Endometrium (tissue), 2 donors: Measurements from ENCODE around the gene TLL1.

Experiments used
- FAIRE-seq: peaks from 2 replicates; lab custom pipeline; 2012; peaks lifted over from hg19 to GRCh38; lab: Jason Lieb, UNC
- donor health status: control.
- donor health status: control.

The TLL1 gene

GRCh38 chr4:165872461-165873297 lies at the start of gene TLL1:
Gene TLL1, plus strand, starts transcription at chr4:165873237. Its CDS starts 668 bp downstream, at chr4:165873905.
- FAIRE-seq: no peak

GRCh38 chr4:165826166-165826565 lies 46.9 kb upstream of the TLL1 start:
- FAIRE-seq: no peak

GRCh38 chr4:165827018-165827417 lies 46.0 kb upstream of the TLL1 start:
- FAIRE-seq: no peak

GRCh38 chr4:165828928-165829327 lies 44.1 kb upstream of the TLL1 start:
- FAIRE-seq: no peak

- FAIRE-seq: no peak
Measured at GRCh38 chr4:165834116-165834515, 38.9 kb upstream of the TLL1 start.

- no peak for FAIRE-seq
Measured at GRCh38 chr4:165838575-165838974, 34.5 kb upstream of the TLL1 start.

- no peak for FAIRE-seq
Measured at GRCh38 chr4:165839615-165840333, 33.3 kb upstream of the TLL1 start.

- no peak for FAIRE-seq
Measured at GRCh38 chr4:165842684-165843083, 30.4 kb upstream of the TLL1 start.

GRCh38 chr4:165844161-165844560 lies 28.9 kb upstream of the TLL1 start:
- no peak for FAIRE-seq

- no peak for FAIRE-seq
Measured at GRCh38 chr4:165851256-165851655, 21.8 kb upstream of the TLL1 start.

GRCh38 chr4:165855191-165855590 lies 17.8 kb upstream of the TLL1 start:
- FAIRE-seq: no peak

- no peak for FAIRE-seq
Measured at GRCh38 chr4:165861363-165861762, 11.7 kb upstream of the TLL1 start.

- FAIRE-seq: no peak
Measured at GRCh38 chr4:165864271-165864670, 8.8 kb upstream of the TLL1 start.

- FAIRE-seq: no peak
Measured at GRCh38 chr4:165866019-165866650, 6.9 kb upstream of the TLL1 start.

GRCh38 chr4:165867961-165868360 lies 5.1 kb upstream of the TLL1 start:
- no peak for FAIRE-seq

- no peak for FAIRE-seq
Measured at GRCh38 chr4:165873298-165874071, 448 bp downstream of the TLL1 start.

GRCh38 chr4:165874072-165874790 lies 1.2 kb downstream of the TLL1 start:
- no peak for FAIRE-seq

GRCh38 chr4:165874791-165875371 lies 1.8 kb downstream of the TLL1 start:
- no peak for FAIRE-seq

- no peak for FAIRE-seq
Measured at GRCh38 chr4:165875446-165875845, 2.4 kb downstream of the TLL1 start.

- no peak for FAIRE-seq
Measured at GRCh38 chr4:165877286-165877685, 4.2 kb downstream of the TLL1 start.

GRCh38 chr4:165879641-165880040 lies 6.6 kb downstream of the TLL1 start:
- FAIRE-seq: no peak
